ENCODE results near the gene ATL2. TPM values are rescaled to one million over a fixed set of nuclear protein-coding genes. Genes with fewer than 3 reads are reported as not detected.

ATL2 gene
- total RNA-seq, 2 experiments from 2014 or later, result 52.8 to 54.5 TPM

- POLR2A ChIA-PET, result interaction anchor here (1.0 to 1.1 kb wide), 2 partner anchors 23 to 36 kb away, joined by 3 to 5 read pairs; no protein-coding TSS in a partner anchor
- intact Hi-C loops (cut with micrococcal nuclease), result no loop called here
- Mint-ChIP-seq H3K27ac (no peak overlapping the region), H3K4me1 (ENCODE audit: low read depth) (peaks cover 21% of the 10 kb centered on the region), H3K27me3 (no peaks in the 10 kb centered on the region), H3K36me3 (ENCODE audit: low read depth) (peaks cover 19% of the 10 kb centered on the region), H3K4me3 (no peak overlapping the region), H3K9me3 (peaks cover 2% of the 10 kb centered on the region)
- TF ChIP-seq, protein P1, sequence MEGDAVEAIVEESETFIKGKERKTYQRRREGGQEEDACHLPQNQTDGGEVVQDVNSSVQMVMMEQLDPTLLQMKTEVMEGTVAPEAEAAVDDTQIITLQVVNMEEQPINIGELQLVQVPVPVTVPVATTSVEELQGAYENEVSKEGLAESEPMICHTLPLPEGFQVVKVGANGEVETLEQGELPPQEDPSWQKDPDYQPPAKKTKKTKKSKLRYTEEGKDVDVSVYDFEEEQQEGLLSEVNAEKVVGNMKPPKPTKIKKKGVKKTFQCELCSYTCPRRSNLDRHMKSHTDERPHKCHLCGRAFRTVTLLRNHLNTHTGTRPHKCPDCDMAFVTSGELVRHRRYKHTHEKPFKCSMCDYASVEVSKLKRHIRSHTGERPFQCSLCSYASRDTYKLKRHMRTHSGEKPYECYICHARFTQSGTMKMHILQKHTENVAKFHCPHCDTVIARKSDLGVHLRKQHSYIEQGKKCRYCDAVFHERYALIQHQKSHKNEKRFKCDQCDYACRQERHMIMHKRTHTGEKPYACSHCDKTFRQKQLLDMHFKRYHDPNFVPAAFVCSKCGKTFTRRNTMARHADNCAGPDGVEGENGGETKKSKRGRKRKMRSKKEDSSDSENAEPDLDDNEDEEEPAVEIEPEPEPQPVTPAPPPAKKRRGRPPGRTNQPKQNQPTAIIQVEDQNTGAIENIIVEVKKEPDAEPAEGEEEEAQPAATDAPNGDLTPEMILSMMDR (IDR thresholded peaks at IDR 0.05), result no peak
- CTCF ChIA-PET, result interaction anchor here (0.8 to 1.4 kb wide), 6 partner anchors 8 to 155 kb away, joined by 3 to 6 read pairs (median 3); no protein-coding TSS in a partner anchor
- ATAC-seq (no peak), DNase-seq (no peak)
Observed at GRCh38 chr2:38353402-38353801, 23.7 kb downstream of the ATL2 start.

GRCh38 chr2:38352336-38352735, 24.7 kb downstream of the ATL2 start:
- DNase-seq, result no peak
- no peak for ATAC-seq
- Mint-ChIP-seq H3K27ac (no peak overlapping the region), H3K36me3 (ENCODE audit: low read depth) (peaks cover 19% of the 10 kb centered on the region), H3K4me3 (no peak overlapping the region), H3K4me1 (ENCODE audit: low read depth) (peaks cover 21% of the 10 kb centered on the region), H3K27me3 (no peaks in the 10 kb centered on the region), H3K9me3 (peaks cover 2% of the 10 kb centered on the region)
- intact Hi-C loops (cut with micrococcal nuclease), result no loop called here
- TF ChIP-seq, protein P1 (IDR thresholded peaks at IDR 0.05), result no peak
- ChIA-PET POLR2A (interaction anchor here (0.6 to 1.5 kb wide), 3 partner anchors 24 to 545 kb away, joined by 3 to 5 read pairs (median 5); no protein-coding TSS in a partner anchor), CTCF (interaction anchor here (1.1 to 1.4 kb wide), 3 partner anchors 9 to 113 kb away, joined by 3 to 6 read pairs (median 3); no protein-coding TSS in a partner anchor)

GRCh38 chr2:38345323-38346038, 31.6 kb downstream of the ATL2 start:
- intact Hi-C loops (cut with micrococcal nuclease), result no loop called here
- no peaks in the 10 kb centered on the region for H3K27me3 Mint-ChIP-seq
- H3K4me1 Mint-ChIP-seq (ENCODE audit: low read depth), result peaks cover 2% of the 10 kb centered on the region
- H3K4me3 Mint-ChIP-seq, result no peak overlapping the region
- peaks cover 31% of the 10 kb centered on the region for H3K36me3 Mint-ChIP-seq (ENCODE audit: low read depth)
- POLR2A ChIA-PET, result no interaction called here
- H3K27ac Mint-ChIP-seq, result no peak overlapping the region
- no peak for ATAC-seq
- CTCF ChIA-PET, result interaction anchor here (1.9 kb wide), 1 partner anchor 12 kb away, joined by 4 read pairs; no protein-coding TSS in a partner anchor
- DNase-seq, result no peak
- H3K9me3 Mint-ChIP-seq, result no peaks in the 10 kb centered on the region
- TF ChIP-seq, protein P1 (IDR thresholded peaks at IDR 0.05), result no peak

GRCh38 chr2:38344813-38345212, 32.3 kb downstream of the ATL2 start:
- Mint-ChIP-seq H3K36me3 (ENCODE audit: low read depth) (peaks cover 31% of the 10 kb centered on the region), H3K27me3 (no peaks in the 10 kb centered on the region), H3K9me3 (no peaks in the 10 kb centered on the region), H3K27ac (no peak overlapping the region), H3K4me3 (no peak overlapping the region), H3K4me1 (ENCODE audit: low read depth) (peaks cover 3% of the 10 kb centered on the region)
- intact Hi-C loops (cut with micrococcal nuclease), result no loop called here
- TF ChIP-seq, protein P1 (IDR thresholded peaks at IDR 0.05), result no peak
- DNase-seq, result no peak
- no peak for ATAC-seq
- ChIA-PET CTCF (interaction anchor here (1.9 kb wide), 1 partner anchor 12 kb away, joined by 4 read pairs; no protein-coding TSS in a partner anchor), POLR2A (interaction anchor here (0.6 kb wide), 1 partner anchor 16 kb away, joined by 3 read pairs; no protein-coding TSS in a partner anchor)

DNA sequence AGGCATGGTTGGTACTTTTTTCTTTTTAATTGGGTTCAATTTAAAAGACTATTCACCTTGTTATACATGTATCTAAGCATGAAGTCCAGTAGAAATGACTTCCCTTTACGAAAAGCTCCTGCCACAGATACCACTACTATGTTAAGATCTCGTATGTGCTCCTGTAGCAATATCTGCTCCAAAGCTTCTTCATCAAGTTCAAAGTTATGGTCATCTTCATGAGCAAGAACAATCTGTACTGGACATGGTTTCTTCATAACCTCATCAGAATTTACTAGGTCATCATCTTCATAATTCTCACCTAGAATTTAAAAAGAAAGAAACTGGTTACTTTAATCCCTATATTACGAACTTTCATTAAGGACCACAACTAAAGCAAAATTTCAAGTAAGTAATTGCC, 33.9 kb downstream of the ATL2 start:
- no peak overlapping the region for H3K27ac Mint-ChIP-seq
- POLR2A ChIA-PET, result no interaction called here
- no peak overlapping the region for H3K4me3 Mint-ChIP-seq
- intact Hi-C loops (cut with micrococcal nuclease), result no loop called here
- H3K36me3 Mint-ChIP-seq (ENCODE audit: low read depth), result peaks cover 37% of the 10 kb centered on the region
- ATAC-seq (no peak), DNase-seq (no peak)
- CTCF ChIA-PET, result interaction anchor here (1.6 kb wide), 1 partner anchor 165 kb away, joined by 5 read pairs; no protein-coding TSS in a partner anchor
- H3K27me3 Mint-ChIP-seq, result no peaks in the 10 kb centered on the region
- no peaks in the 10 kb centered on the region for H3K9me3 Mint-ChIP-seq
- TF ChIP-seq, protein P1 (IDR thresholded peaks at IDR 0.05), result no peak
- peaks cover 3% of the 10 kb centered on the region for H3K4me1 Mint-ChIP-seq (ENCODE audit: low read depth)
